ENCODE data around the gene LRCH1.

Gene LRCH1

DNA sequence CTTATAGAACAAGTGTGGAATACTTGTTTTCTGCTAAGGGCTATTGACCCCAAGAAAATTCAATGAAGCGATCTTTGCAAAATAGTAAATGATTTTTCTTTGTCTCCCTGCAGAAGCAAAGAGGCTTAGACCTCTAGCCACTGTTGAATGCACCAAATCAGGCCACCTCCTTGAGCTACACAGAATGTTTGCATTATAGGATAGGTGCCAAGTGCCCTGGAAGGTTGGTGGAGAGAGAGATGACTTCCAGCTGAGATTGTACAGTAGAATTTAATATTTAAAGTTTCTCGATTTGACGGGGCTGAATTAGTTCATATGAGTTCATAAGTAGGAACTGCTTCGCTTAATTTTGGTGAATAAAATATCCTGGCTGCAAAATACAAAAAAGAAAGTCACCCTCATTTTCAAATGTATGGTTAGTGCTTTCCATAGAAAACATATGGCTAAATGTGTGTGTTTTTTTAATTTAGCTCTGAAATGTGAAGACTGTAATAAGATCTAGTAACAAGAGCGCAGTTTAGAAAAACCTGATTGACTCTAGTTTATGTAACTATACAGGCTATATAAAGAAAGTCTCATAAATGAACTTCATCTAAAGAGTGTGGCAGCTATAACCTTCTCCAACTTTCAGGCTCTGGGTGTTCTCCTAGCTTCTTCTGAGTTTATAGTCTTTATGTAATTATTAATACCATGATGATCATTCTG, 41.6 kb downstream of the LRCH1 start:
- no peak for DNase-seq

DNA sequence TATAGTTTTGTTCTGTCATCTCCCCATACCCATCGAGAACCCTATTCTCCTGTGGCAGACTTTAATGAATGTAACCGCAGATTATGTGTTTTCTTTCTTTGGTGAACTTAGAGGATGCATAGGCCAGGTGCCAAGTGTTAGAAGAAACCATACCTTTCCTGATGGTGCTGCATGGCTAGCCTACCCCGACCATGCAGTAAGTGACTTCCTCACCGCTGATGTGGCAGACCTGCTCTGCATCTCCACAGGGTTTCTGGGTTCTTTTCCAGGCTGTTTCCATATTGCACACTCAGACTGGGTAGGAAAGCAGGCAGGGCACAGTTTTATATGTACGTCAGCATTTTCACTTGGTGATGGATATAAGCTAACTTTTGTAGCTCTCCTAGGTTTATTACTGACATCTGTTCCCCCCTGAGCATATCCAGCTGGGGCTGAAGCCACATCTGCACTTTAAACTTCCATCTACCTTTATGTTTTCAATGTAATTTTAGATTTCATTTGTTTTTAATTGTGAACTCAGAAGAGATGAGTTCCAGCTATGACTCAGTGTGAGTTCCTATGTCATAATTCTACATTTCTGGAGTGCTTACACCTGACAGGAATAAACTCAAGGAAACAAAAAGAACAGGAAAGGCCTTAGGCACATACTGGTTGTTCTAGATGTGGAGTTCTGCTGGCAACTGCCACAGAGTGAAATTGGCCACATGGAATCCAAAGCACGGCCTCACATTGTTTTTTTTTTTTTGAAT, 42.3 kb downstream of the LRCH1 start:
- no peak for DNase-seq

DNA sequence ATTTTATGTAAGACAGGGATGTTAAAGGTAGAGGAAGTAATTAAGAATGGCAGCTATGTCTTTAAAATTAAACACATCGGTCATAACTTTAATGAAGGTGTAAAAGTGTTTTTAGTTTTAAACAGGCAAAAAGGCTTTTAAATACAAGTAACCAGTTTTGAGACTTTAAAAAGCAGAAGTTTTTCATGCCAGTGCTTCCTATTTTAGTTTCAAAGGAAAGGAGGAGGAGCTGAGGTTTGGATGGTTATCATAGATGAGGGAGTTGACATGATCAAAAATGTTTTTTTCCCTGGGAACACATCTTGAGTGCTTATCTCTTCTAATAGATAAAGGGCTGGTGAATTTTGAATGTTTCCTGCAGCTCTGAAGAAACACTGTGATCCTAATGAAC, 42.9 kb downstream of the LRCH1 start:
- no peak for DNase-seq

DNA sequence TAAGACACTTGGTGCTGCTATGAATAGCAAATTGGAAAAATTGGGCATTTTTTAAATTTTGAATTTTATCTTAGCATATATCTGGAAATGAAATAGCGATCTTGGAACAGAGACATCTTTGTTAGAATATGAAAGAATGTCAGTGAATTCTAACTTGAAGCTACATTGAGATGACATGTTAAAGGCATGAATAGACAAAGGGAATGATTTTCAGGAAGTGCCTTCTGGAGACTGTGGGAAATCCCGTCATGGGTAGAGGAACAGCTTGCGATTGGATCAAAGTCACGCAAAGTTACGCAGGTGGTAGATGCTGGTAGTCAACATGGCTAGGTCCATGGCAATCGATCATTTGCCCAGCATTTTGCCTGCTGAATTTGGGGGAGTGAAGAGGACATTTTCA, 43.5 kb downstream of the LRCH1 start:
- DNase-seq, result no peak

DNA sequence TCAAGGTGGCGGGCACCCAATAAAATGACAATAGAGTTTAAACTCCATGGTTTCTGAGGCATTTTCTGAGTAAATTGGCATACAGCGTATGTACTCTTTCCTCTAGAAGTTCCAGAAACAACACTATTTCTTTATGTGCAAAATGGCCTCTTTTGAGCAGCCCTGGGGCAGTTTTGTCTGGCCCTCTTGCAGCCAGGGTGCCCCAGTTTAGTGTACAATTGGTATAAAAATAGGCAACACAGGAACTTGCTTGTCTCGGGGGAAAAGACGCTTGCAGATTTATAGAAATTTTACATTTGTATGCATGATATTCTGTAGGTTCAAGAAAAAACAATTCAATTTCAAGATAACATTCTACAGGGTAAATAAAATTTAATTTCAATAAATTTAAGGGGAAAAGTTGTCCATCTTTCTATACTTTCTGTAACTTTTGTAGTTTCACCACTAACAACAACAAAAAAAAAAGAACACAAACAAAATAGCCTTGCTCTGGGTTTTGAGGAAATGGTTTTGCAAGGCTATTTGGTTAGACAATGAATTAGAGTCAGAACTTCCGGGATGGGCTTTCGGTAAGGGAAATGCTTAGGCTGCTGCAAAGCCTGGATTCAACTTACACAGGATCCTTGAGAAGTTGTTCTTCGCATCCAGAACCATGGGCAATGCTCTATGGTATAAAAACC, 45.3 kb downstream of the LRCH1 start:
- DNase-seq, result no peak

DNA sequence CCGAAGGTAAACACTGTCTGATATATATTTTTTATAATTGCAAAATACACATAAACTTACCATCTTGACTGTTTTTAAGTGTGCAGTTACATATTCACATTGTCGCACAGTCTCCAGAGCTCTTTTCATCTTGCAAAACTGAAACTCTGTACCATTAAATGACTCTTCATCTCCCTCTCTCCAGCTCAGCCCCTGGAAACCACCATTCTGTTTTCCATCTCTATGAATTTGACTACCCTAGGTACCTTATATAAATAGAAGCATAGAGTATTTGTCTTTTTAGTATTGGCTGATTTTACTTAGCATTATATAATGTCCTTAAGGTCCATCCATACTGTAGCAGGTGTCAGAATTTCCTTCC, 45.8 kb downstream of the LRCH1 start:
- no peak for DNase-seq

DNA sequence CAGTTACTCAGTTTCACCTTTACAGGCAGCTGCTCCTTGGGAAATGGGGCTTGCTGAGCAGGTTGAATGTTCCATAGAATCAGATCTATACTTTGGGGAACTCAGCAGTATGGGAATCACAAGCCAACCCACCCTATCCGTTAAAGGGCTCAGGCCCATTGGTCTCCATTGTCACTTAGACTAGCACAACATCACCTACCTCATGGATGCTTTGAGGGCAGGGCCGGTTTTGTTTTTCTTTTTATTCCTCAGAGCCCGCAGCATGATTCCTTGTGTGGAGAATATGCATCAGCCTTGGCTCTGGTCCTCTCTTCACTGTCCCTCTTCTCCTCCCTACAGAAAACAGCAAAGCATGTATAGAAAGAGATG, 48.0 kb downstream of the LRCH1 start:
- no peak for DNase-seq

DNA sequence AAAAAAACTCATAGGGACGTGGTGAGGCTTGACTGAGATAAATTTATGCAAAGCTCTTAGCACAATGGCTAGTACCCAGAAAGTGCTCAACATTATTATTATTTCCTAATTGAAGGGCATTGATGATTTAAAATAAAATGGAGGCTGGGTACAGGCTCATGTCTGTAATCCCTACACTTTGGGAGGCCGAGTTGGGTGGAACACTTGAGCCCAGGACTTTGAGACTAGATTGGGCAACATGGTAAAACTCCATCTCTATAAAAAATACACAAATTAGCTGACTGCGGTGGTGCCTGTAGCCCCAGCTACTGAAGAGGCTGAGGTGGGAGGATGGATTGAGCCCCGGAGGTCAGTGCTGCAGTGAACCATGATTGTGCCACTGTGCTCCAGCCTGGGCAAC, 49.6 kb downstream of the LRCH1 start:
- no peak for DNase-seq

DNA sequence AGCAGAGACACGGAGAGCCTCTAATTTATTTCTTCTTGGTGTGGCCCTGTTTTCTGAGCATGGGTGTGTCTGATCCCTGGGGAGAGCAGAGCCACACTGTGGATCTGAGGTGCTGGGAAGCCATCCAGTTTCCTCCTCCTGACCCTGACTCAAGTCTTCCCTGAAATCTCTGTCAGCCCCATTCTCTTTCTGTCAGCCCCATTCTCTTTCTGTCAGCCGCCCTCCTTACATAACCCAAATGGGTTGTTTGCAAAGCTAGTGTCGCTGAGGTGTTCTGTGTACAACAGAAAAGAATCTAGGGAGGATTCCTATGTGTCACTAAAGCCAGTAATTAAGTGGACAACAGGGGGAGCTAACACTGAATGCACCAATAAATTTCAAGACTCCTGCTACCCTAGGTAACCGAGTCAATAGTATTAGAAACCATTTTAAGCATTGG, 50.2 kb downstream of the LRCH1 start:
- no peak for DNase-seq

DNA sequence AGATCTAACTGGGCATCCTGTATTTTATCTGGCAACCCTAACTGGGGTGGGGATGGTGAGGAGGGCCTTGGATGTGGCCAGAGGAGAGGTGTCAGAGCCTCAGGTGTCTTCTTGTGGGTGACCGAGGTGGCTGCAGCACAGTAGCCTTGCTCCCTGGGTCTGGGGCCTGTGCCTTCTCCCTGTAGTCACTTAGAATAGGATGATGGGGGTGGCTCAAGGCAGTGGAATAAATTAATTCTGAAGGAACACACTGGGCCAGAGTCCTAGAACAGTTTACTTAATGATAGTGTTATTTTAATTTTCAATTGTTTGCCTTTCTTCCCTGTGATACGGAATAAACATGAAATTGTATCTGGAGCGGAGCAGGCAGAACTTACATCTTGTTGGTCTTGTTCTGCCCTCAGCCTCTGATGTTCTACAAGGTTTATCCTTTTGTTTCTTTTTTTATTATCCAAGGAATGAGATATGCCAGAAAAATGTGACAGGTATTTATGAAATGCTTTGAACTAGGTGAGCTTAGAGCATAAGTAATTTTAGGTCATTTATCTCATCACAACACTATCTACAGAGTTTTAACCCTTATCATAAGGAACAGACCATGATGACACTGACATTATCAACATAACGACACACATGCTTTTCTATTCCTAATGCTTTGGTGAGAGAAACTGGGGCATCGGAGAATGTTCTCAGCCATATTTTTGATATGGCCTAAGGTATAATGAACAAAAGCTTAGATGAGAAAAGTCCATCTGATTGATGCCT, 51.4 kb downstream of the LRCH1 start:
- DNase-seq, result no peak

DNA sequence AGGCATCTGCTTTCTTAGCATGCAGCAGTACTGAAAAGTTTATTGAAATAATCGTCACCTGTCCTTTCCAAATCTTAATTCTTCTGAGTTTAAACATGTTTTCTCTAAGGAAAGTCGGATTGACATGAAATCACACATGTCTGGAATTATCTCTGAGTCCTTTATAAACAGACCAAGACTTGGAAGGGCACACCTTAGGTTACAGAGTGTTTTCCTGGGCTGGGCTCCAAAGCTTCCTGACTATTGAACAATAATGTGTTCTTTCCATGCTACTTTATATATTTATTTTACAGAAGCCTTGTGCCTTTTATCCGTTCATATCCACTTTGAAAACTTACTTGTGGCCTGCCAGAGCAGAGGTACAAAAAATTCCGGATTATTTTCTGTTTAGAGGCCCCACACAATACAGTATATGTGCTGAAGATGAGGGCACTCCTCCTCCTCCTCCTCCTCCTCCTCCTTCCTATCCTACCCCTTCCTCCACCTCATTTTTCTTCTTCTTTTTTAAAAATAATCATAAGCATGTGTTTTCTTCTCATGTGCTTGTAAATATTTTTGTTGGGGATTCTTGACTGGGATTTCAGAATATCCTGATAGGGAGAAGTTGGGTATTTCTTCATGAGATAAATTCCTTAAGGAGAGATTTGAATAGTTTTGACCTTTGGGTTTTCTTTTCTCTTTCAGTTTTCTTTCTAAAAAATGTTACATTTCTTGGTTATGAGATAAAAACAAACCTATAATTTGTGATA, 52.3 kb downstream of the LRCH1 start:
- DNase-seq, result no peak

DNA sequence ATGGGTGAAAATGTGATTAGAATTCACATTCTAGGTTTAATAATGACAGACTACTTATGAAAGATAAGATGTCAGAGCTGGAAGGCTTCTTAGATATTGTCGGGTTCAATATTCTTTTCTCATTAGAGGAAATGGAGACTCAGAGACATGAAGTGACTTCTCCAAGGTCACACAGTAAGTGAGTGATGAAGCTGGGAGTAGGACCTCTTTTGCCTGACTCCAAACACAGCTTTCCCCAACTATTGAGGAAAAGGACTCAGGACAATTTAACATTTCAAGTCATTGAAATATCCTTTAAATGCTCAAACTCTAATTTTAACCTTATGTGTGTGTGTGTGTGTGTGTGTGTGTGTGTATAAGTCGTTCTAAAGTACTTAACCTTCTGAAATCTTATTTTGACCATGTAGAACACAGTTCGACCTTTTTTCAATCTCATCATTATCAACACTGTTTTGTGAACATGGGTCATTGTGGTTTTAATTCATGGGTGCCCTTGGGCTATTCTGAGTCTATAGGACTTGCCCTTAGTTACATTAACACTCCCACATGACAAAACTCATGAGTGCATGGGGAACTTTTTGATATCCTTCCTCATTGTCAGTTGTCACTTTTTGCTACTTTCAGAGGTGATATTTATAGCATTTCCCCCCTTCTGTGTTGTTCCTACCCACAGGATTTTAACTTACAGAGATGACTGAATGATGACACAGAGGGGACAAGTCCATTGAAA, 53.0 kb downstream of the LRCH1 start:
- DNase-seq, result no peak

DNA sequence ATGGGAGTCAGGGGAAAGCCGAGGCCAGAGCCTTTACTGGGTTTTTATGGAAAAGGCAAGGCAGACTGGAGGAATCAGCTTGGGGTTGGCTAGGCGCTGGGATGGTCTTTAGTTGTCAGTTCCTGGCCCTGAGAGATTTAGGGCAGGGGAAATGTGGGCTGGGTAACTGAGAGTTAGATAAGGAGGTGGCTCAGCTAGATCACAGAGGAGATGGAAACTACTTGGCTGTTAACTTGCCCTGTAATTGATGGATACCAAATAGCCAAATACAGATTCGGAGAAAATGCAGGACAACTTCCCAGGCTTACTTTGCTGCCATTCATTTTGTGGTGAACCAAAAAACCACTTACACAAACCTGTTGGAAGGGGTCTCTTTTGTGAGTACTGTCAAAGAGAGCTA, 54.0 kb downstream of the LRCH1 start:
- no peak for DNase-seq

DNA sequence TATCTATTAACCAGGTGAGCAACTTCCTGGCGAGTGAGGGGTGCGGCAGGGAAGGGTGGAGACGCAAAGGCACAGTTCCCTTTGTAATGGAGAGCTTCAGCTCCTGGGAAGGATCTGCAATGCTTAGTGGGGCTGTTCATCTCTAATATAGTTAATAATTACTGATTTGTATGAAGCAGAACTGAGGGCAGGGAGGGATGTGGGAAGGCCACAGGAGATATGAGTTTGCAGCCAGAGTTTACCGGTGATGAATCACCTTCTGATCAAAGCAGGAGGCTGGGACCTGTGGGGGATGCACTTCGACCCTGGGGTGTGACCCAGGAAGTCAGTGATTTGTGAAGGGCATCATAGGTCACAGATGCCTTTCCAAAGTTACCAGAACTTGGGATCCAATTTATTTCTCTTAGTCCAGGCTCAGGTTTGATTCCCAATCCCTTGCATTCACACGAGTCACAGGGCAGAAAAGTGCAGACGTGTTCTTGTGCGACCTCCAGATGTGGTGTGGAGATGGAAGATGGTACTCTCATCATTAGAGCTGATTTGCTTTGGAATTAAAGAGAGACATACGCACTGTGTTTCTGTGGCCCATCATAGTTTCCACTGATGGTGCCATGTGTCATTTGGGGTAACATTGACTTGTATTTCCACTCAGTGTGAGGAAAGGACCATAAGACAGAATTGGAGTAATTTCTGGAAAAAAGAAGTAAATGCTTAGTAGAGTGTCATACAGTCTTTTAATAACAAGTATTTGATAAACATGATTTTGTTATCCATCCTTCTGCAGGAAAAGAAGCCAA, 55.0 kb downstream of the LRCH1 start:
- DNase-seq, result no peak

DNA sequence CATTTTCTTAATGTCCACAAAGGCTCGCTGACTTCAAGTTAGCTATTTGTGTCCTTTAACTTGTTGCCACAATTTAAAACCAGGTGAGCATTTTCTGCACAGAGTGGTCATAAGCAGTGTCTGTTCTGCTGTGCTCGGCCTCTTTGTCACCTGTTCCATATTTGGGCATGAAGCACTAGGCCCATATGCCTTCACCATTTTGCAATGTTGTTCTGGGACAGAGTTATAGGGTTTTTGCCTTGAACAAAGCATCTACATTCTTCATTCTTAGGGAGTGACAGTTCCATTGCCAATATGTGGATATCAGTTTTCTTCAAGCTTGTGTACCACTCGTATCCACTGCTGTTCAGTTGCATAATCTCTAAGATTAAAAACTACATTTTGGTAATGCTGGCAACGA, 56.1 kb downstream of the LRCH1 start:
- DNase-seq, result no peak

DNA sequence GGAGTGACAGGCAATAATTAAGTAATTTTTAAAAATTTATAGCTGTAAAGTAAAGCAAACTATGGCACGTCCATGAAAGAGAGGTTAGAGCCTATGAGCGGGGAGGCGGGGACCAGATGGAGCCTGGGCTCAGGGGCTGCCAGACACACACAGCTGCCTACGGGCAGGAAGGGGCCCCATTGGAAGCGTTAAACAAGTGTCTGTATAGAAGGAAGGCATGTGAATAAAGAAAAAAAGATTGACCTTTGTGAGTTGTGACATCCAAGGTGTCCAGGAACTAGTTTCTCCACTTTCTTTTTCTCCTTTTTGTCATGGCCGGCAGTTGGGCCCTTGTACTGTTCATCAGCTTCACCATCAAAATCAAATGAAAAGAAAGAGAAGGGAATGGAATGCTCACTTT, 56.8 kb downstream of the LRCH1 start:
- no peak for DNase-seq

DNA sequence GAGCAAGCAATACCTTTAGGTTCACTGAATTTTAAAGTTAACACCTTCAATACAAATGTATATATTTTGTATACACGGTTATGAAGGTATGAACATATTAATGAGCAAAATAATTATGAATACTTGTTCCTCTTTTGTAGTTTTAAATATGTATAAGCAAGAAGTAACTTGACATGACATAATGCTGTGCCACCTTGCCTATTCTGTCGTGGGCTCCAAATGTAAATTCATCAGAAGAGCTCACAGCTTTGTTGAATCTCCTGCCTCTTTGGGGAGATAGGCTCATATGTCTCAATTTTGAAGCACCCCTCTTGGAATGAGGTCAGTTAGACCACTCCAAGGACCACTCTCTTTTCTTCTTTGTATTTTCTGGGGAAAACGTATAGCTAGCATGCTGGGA, 59.3 kb downstream of the LRCH1 start:
- DNase-seq, result no peak

DNA sequence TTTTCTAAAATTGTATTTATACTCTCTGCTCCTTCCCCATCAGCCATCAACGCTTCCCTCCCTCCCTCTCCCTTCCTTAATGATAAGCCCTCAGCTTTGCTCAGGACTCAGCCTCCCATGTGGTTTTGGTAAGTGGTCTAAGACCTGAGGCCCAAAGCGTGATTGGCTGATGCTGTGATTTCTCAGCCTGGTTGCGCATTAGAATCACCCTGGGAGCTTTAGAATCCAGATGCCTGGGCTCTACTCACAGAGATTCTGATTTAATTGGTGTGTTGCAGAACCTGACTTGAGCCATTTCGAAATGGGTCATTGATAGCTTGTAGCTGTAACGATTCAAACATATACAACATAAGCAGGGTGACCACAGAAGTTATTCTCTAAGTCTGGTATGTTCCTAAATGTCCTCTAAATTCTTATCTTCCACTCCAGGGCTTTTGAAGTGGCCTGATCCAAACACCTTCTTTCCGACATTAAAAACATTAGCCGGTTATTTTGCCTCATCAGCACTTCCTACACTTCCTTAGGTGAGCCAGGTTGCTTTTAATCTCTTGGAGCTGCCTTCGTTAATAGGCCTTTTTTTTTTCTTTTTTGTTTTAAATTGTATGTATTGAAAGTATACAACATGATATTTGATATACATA, 60.6 kb downstream of the LRCH1 start:
- DNase-seq, result no peak

DNA sequence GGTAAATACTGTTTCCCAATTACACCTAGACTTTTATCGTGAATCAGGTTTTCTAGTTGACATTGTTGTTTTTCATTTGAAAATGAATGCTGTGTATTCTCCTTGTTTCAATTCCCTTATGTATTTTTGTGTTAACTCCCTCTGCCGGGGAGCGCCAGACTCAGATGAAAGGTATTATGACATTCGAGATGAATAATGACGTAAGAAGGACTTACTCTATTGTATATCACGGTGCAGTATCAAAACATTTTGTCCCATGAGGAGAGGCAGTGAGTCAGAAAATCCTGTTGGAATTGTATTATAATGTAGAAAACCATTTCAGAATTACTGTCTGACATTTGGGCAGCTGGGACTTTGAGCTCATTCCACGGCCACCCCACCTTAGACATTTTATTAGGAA, 61.6 kb downstream of the LRCH1 start:
- no peak for DNase-seq

DNA sequence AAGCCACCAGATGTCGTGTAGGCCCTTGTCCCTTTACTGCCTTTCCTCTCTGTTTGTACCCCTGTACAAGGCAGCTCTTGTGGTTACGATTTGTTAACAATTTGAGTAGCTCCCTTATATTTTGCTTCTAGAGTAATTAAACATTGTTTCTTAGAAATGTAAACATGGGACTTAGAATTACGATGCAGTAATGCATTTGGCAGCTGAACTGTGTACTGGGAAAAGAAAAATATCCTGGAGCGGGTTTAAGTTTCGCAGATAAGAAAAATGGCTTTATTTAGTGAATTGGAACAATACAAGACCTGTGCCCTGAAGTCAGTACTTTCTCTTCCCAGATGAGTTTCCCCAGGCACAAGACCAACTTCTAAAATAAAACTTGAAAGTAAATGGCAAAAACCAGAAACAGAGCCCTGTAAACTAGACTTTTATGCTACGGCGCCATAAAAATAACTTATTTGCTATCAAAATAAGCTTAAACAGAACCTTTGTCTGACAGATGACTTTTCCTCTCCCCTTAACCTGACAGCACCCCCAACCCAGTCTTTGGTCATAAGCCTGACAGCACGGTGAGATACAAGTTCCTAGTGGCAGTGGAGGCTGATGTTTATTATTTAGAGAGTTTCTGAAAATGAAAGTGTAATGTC, 63.0 kb downstream of the LRCH1 start:
- DNase-seq, result no peak

Data from islet precursor cell (in vitro differentiated cells).